GM12865 (cell line): ENCODE data around the gene ARHGAP18.
A peak's percentile ranks its signal among the peaks of the same experiment; 100 is the strongest.

ENCODE experiments used
- DNase-seq: peaks from one replicate; pipeline ENCODE4 v3.0.0; 2010; ENCODE audit warnings: low read depth
- H3K4me3 ChIP-seq: 2 replicates; pipeline ENCODE4 v1.5.1; 2011; ENCODE audit warnings: mild to moderate bottlenecking, low read depth, low read length, control low read depth
- TF ChIP-seq, protein P1 (sequence below): IDR thresholded peaks from 2 replicates; pipeline ENCODE4 v1.5.1; 2011; ENCODE audit warnings: low read length, control low read depth, low read depth, inconsistent platforms; ENCODE audit not compliant: insufficient read depth; ENCODE audit errors: missing control alignments

The ARHGAP18 gene

GRCh38 chr6:129615020-129615419 lies 95.0 kb downstream of the ARHGAP18 start:
- TF ChIP-seq, protein P1, sequence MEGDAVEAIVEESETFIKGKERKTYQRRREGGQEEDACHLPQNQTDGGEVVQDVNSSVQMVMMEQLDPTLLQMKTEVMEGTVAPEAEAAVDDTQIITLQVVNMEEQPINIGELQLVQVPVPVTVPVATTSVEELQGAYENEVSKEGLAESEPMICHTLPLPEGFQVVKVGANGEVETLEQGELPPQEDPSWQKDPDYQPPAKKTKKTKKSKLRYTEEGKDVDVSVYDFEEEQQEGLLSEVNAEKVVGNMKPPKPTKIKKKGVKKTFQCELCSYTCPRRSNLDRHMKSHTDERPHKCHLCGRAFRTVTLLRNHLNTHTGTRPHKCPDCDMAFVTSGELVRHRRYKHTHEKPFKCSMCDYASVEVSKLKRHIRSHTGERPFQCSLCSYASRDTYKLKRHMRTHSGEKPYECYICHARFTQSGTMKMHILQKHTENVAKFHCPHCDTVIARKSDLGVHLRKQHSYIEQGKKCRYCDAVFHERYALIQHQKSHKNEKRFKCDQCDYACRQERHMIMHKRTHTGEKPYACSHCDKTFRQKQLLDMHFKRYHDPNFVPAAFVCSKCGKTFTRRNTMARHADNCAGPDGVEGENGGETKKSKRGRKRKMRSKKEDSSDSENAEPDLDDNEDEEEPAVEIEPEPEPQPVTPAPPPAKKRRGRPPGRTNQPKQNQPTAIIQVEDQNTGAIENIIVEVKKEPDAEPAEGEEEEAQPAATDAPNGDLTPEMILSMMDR, result no peak
- DNase-seq, result no peak
- no peak overlapping the region for H3K4me3 ChIP-seq

DNA sequence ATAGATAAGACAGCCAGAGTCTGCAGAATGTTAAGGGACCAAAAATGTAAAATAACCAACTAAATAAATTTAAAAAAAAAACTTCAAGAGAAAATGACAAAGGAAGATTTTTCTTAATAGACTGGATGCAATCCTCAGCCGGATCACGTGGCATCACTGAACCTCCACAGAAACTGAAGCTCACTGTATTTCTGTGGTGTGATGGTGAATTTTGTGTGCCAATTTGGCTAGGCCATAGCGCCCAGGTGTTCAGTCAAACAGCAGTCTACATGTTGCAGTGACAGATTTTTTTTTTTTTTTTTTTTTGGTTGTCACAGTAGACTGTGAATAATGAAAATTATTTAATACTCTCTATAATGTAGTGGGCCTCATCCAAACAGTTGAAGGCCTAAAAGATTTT lies 95.5 kb downstream of the ARHGAP18 start:
- no peak for DNase-seq
- TF ChIP-seq, protein P1, result no peak
- H3K4me3 ChIP-seq, result no peak overlapping the region

GRCh38 chr6:129612440-129612839 lies 97.5 kb downstream of the ARHGAP18 start:
- H3K4me3 ChIP-seq, result no peak overlapping the region
- TF ChIP-seq, protein P1, result no peak
- no peak for DNase-seq

- no peak overlapping the region for H3K4me3 ChIP-seq
- DNase-seq, result no peak
- TF ChIP-seq, protein P1, result no peak
Measured at GRCh38 chr6:129609635-129610034, 100.3 kb downstream of the ARHGAP18 start.

GRCh38 chr6:129608886-129609537 lies 101.0 kb downstream of the ARHGAP18 start:
- H3K4me3 ChIP-seq, result no peak overlapping the region
- no peak for DNase-seq
- TF ChIP-seq, protein P1, result no peak

- TF ChIP-seq, protein P1, result no peak
- peak; percentile 22 for DNase-seq
- no peak overlapping the region for H3K4me3 ChIP-seq
Measured at GRCh38 chr6:129607581-129608186, 102.3 kb downstream of the ARHGAP18 start.

- TF ChIP-seq, protein P1, result no peak
- H3K4me3 ChIP-seq, result no peak overlapping the region
- no peak for DNase-seq
Measured at GRCh38 chr6:129606664-129607063, 103.3 kb downstream of the ARHGAP18 start.
